ENCODE data around the gene SPTSSB. TPM values are rescaled to one million over a fixed set of nuclear protein-coding genes. Genes with fewer than 3 reads are reported as not detected.

SPTSSB gene
- total RNA-seq, 5 donors from 2014 or later (not counting 1 experiment from before 2014, with no cell fraction given) = 0.12 to 2.3 (median 0.56) TPM

DNA sequence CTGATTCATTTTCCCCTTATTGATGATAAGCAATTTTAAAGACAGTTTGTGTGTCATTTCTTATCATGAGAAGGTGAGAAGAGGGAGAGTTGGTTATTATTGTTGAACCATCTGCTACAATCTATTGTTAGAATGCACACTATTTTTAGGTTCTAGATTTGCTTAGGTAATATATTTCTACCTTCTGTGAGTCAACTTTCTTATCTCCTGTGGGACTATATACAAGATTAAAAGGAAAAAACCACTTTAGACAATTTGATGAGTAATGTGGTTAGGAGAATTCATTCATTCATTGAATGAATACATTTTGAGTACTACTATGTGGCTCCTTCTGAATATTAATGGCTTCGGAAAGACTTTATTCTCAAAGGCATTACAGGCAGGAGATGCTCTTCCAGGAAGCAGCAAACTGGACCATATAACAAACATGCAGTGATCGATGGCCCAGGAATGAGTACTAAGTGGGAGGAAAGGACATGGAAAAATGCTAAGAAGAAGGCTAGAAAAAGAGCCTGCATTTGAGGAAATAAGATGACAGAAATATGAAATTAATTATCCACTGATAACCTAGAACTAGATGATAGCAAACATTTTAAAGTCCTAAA, 22.4 kb downstream of the SPTSSB start:
- H3K4me3 Mint-ChIP-seq = peak overlapping the region in 1 of 3 donors; percentile 1

DNA sequence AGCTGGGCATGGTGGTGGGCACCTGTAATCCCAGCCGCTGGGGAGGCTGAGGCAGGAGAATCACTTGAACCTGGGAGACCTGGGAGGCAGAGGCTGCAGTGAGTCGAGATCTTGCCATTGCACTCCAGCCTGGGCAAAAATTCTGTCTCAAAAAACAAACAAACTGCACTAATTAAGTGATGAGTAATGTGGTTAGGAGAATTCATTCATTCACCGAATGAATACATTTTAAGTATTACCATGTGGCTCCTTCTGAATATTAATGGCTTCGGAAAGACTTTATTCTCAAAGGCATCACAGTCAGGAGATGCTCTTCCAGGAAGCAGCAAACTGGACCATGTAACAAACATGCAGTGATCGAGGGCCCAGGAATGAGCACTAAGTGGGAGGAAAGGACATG, 23.6 kb downstream of the SPTSSB start:
- Histone ChIP-seq H3K27ac (ENCODE audit: low read length) (no peak overlapping the region), H3K4me1 (ENCODE audit: control insufficient read depth in 1 of 2, extremely low read depth in 1 of 2, insufficient read depth in 2 of 2, low read length in 2 of 2) (peaks cover 0 to 2% of the 10 kb centered on the region in 2 experiments), H3K9me3 (no peaks in the 10 kb centered on the region), H3K4me3 (ENCODE audit: control insufficient read depth in 1 of 2, extremely low read depth in 1 of 2, low read length in 1 of 2) (no peak overlapping the region), H3K27me3 (replicated peaks in 1 of 2; ENCODE audit: control insufficient read depth in 2 of 2, extremely low read depth in 1 of 2, insufficient read depth in 2 of 2, low read length in 1 of 2) (no peaks in the 10 kb centered on the region), H3K36me3 (ENCODE audit: control insufficient read depth in 2 of 2, extremely low read depth in 1 of 2, insufficient read depth in 1 of 2, low read length in 1 of 2) (no peaks in the 10 kb centered on the region)
- Mint-ChIP-seq H3K4me3 (no peak overlapping the region), H3K9me3 (no peaks in the 10 kb centered on the region), H3K27ac (no peak overlapping the region), H3K27me3 (no peaks in the 10 kb centered on the region), H3K4me1 (peaks cover 19 to 25% (median 23%) of the 10 kb centered on the region in 3 donors), H3K36me3 (no peaks in the 10 kb centered on the region)
- ChIA-PET POLR2A (no interaction called here), CTCF (no interaction called here)
- no CpG with 5 or more reads among the region's 5 CpGs for WGBS (ENCODE audit: insufficient coverage)
- no peak for ATAC-seq (replicated peaks in 1 of 4)
- no peak for DNase-seq

More for the DNA sequence above, 22.4 kb downstream of the SPTSSB start:
- Histone ChIP-seq H3K4me3 (ENCODE audit: control insufficient read depth in 1 of 2, extremely low read depth in 1 of 2, low read length in 1 of 2) (no peak overlapping the region), H3K36me3 (ENCODE audit: control insufficient read depth in 2 of 2, extremely low read depth in 1 of 2, insufficient read depth in 1 of 2, low read length in 1 of 2) (no peaks in the 10 kb centered on the region), H3K27me3 (replicated peaks in 1 of 2; ENCODE audit: control insufficient read depth in 2 of 2, extremely low read depth in 1 of 2, insufficient read depth in 2 of 2, low read length in 1 of 2) (no peaks in the 10 kb centered on the region), H3K27ac (ENCODE audit: low read length) (no peak overlapping the region), H3K4me1 (ENCODE audit: control insufficient read depth in 1 of 2, extremely low read depth in 1 of 2, insufficient read depth in 2 of 2, low read length in 2 of 2) (peaks cover 0 to 2% of the 10 kb centered on the region in 2 experiments), H3K9me3 (no peaks in the 10 kb centered on the region)
- Mint-ChIP-seq H3K9me3 (no peaks in the 10 kb centered on the region), H3K27me3 (no peaks in the 10 kb centered on the region), H3K4me1 (peaks cover 19 to 25% (median 23%) of the 10 kb centered on the region in 3 donors), H3K27ac (peak overlapping the region; percentile 4 to 20), H3K36me3 (no peaks in the 10 kb centered on the region)
- DNase-seq (no peak), ATAC-seq (replicated peaks in 1 of 4) (no peak)
- ChIA-PET CTCF (no interaction called here), POLR2A (no interaction called here)
- no CpG with 5 or more reads among the region's 2 CpGs for WGBS (ENCODE audit: insufficient coverage)

DNA sequence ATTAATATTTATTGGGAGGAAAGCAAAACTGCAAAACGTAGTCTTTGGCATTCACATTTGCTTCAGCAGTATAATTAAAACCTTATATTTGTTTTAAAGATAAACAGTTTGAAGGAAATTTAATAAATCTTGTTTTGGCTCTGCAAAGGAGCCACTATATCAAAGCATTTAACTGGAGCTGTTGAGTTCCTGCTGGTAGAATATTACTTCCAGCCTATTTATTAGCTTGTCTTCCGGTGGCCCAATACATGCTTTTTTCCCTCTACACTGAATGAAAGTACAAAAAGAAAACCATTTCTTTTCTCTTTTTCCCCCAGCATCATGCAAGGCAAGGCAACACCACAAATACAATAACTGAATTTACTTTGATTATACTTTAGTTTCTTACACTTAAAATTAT, 26.3 kb downstream of the SPTSSB start:
- H3K4me3 Mint-ChIP-seq = no peak overlapping the region
- DNase-seq (no peak), ATAC-seq (replicated peaks in 1 of 4) (no peak)
- no CpG with 5 or more reads among the region's 2 CpGs for WGBS (ENCODE audit: insufficient coverage)
- CTCF ChIA-PET = no interaction called here
- Histone ChIP-seq H3K36me3 (ENCODE audit: control insufficient read depth in 2 of 2, extremely low read depth in 1 of 2, insufficient read depth in 1 of 2, low read length in 1 of 2) (no peaks in the 10 kb centered on the region), H3K27ac (ENCODE audit: low read length) (no peak overlapping the region), H3K4me1 (ENCODE audit: control insufficient read depth in 1 of 2, extremely low read depth in 1 of 2, insufficient read depth in 2 of 2, low read length in 2 of 2) (no peaks in the 10 kb centered on the region), H3K4me3 (ENCODE audit: control insufficient read depth in 1 of 2, extremely low read depth in 1 of 2, low read length in 1 of 2) (no peak overlapping the region), H3K9me3 (no peaks in the 10 kb centered on the region), H3K27me3 (replicated peaks in 1 of 2; ENCODE audit: control insufficient read depth in 2 of 2, extremely low read depth in 1 of 2, insufficient read depth in 2 of 2, low read length in 1 of 2) (no peaks in the 10 kb centered on the region)
- H3K4me1 Mint-ChIP-seq = peaks cover 14 to 18% (median 15%) of the 10 kb centered on the region in 3 donors
- H3K9me3 Mint-ChIP-seq = no peaks in the 10 kb centered on the region
- no peak overlapping the region for H3K27ac Mint-ChIP-seq
- peaks cover 0 to 4% of the 10 kb centered on the region in 2 donors for H3K27me3 Mint-ChIP-seq
- POLR2A ChIA-PET = no interaction called here
- H3K36me3 Mint-ChIP-seq = no peaks in the 10 kb centered on the region

- Histone ChIP-seq H3K9me3 (no peaks in the 10 kb centered on the region), H3K27me3 (replicated peaks in 1 of 2; ENCODE audit: control insufficient read depth in 2 of 2, extremely low read depth in 1 of 2, insufficient read depth in 2 of 2, low read length in 1 of 2) (no peaks in the 10 kb centered on the region), H3K27ac (ENCODE audit: low read length) (no peak overlapping the region), H3K4me1 (ENCODE audit: control insufficient read depth in 1 of 2, extremely low read depth in 1 of 2, insufficient read depth in 2 of 2, low read length in 2 of 2) (no peaks in the 10 kb centered on the region), H3K4me3 (ENCODE audit: control insufficient read depth in 1 of 2, extremely low read depth in 1 of 2, low read length in 1 of 2) (no peak overlapping the region), H3K36me3 (ENCODE audit: control insufficient read depth in 2 of 2, extremely low read depth in 1 of 2, insufficient read depth in 1 of 2, low read length in 1 of 2) (no peaks in the 10 kb centered on the region)
- Mint-ChIP-seq H3K4me1 (peaks cover 3 to 7% (median 5%) of the 10 kb centered on the region in 3 donors), H3K4me3 (no peak overlapping the region), H3K27ac (no peak overlapping the region), H3K27me3 (peaks cover 0 to 4% of the 10 kb centered on the region in 2 donors), H3K9me3 (no peaks in the 10 kb centered on the region), H3K36me3 (no peaks in the 10 kb centered on the region)
- ATAC-seq (replicated peaks in 1 of 4) = no peak
- DNase-seq = no peak
- POLR2A ChIA-PET = no interaction called here
- 100% methylated on average over 1 of the region's 1 CpG for WGBS (ENCODE audit: insufficient coverage)
- CTCF ChIA-PET = no interaction called here
Measured at GRCh38 chr3:161343986-161344385, 27.3 kb downstream of the SPTSSB start.

GRCh38 chr3:161343540-161343939, 27.8 kb downstream of the SPTSSB start:
- no peak overlapping the region for H3K27ac ChIP-seq (ENCODE audit: low read length)
- no peak overlapping the region for H3K4me3 Mint-ChIP-seq
- no peaks in the 10 kb centered on the region for H3K9me3 ChIP-seq
- 83% methylated on average over 2 of the region's 3 CpGs for WGBS (ENCODE audit: insufficient coverage)
- POLR2A ChIA-PET = no interaction called here
- H3K36me3 ChIP-seq (ENCODE audit: control insufficient read depth in 2 of 2, extremely low read depth in 1 of 2, insufficient read depth in 1 of 2, low read length in 1 of 2) = no peaks in the 10 kb centered on the region
- CTCF ChIA-PET = no interaction called here
- no peak for ATAC-seq (replicated peaks in 1 of 4)
- H3K4me1 Mint-ChIP-seq = peaks cover 0 to 3% (median under 1%) of the 10 kb centered on the region in 3 donors
- H3K27me3 ChIP-seq (replicated peaks in 1 of 2; ENCODE audit: control insufficient read depth in 2 of 2, extremely low read depth in 1 of 2, insufficient read depth in 2 of 2, low read length in 1 of 2) = no peaks in the 10 kb centered on the region
- no peak overlapping the region for H3K27ac Mint-ChIP-seq
- H3K9me3 Mint-ChIP-seq = no peaks in the 10 kb centered on the region
- no peaks in the 10 kb centered on the region for H3K36me3 Mint-ChIP-seq
- no peak overlapping the region for H3K4me3 ChIP-seq (ENCODE audit: control insufficient read depth in 1 of 2, extremely low read depth in 1 of 2, low read length in 1 of 2)
- peaks cover 0 to 4% of the 10 kb centered on the region in 2 donors for H3K27me3 Mint-ChIP-seq
- no peak for DNase-seq
- H3K4me1 ChIP-seq (ENCODE audit: control insufficient read depth in 1 of 2, extremely low read depth in 1 of 2, insufficient read depth in 2 of 2, low read length in 2 of 2) = no peaks in the 10 kb centered on the region

- no peak for DNase-seq
- CTCF ChIA-PET = no interaction called here
- ATAC-seq (replicated peaks in 1 of 4) = no peak
- POLR2A ChIA-PET = interaction anchor here in 1 of 2 donors (0.5 kb wide), 1 partner anchor 826 kb away, joined by 4 read pairs; no protein-coding TSS in a partner anchor
- H3K9me3 Mint-ChIP-seq = no peaks in the 10 kb centered on the region
- Histone ChIP-seq H3K9me3 (no peaks in the 10 kb centered on the region), H3K4me3 (ENCODE audit: control insufficient read depth in 1 of 2, extremely low read depth in 1 of 2, low read length in 1 of 2) (no peak overlapping the region), H3K4me1 (ENCODE audit: control insufficient read depth in 1 of 2, extremely low read depth in 1 of 2, insufficient read depth in 2 of 2, low read length in 2 of 2) (no peaks in the 10 kb centered on the region), H3K36me3 (ENCODE audit: control insufficient read depth in 2 of 2, extremely low read depth in 1 of 2, insufficient read depth in 1 of 2, low read length in 1 of 2) (no peaks in the 10 kb centered on the region), H3K27ac (ENCODE audit: low read length) (no peak overlapping the region), H3K27me3 (replicated peaks in 1 of 2; ENCODE audit: control insufficient read depth in 2 of 2, extremely low read depth in 1 of 2, insufficient read depth in 2 of 2, low read length in 1 of 2) (no peaks in the 10 kb centered on the region)
- no CpG with 5 or more reads among the region's 3 CpGs for WGBS (ENCODE audit: insufficient coverage)
- no peak overlapping the region for H3K27ac Mint-ChIP-seq
- H3K4me1 Mint-ChIP-seq = peaks cover 0 to 2% (median 0%) of the 10 kb centered on the region in 3 donors
- no peak overlapping the region for H3K4me3 Mint-ChIP-seq
- peaks cover 0 to 4% of the 10 kb centered on the region in 2 donors for H3K27me3 Mint-ChIP-seq
- H3K36me3 Mint-ChIP-seq = no peaks in the 10 kb centered on the region
Measured at GRCh38 chr3:161342629-161343028, 28.7 kb downstream of the SPTSSB start.
